LNCAP (cell line): Measurements from ENCODE around the gene ARHGAP33.

Source experiments
- CTCF ChIP-seq: fragments of 450-650 bp; IDR thresholded peaks from 2 replicates; pipeline ENCODE4 v1.5.1; 2017; ENCODE audit warnings: mild to moderate bottlenecking

ARHGAP33 gene

GRCh38 chr19:35774274-35775045 is 904 bp upstream of the ARHGAP33 start:
- TF ChIP-seq CTCF = no peak

- no peak for TF ChIP-seq CTCF
Measured at GRCh38 chr19:35775046-35775297, 392 bp upstream of the ARHGAP33 start.

GRCh38 chr19:35776102-35776788 is 881 bp downstream of the ARHGAP33 start:
- no peak for TF ChIP-seq CTCF

GRCh38 chr19:35777086-35777841 is 1.9 kb downstream of the ARHGAP33 start:
- no peak for TF ChIP-seq CTCF

- no peak for TF ChIP-seq CTCF
Measured at GRCh38 chr19:35777961-35778360, 2.6 kb downstream of the ARHGAP33 start.

- TF ChIP-seq CTCF = no peak
Measured at GRCh38 chr19:35779033-35779432, 3.7 kb downstream of the ARHGAP33 start.

GRCh38 chr19:35780058-35780457 is 4.7 kb downstream of the ARHGAP33 start:
- no peak for TF ChIP-seq CTCF
